DLD1 (cell line): Measurements from ENCODE around the gene RFX5.

Experiments used
- in situ Hi-C: cut with HindIII; loops from 2 replicates; pipeline ENCODE4 v1.10.0; 2017; ENCODE audit warnings: low sequenced_read_pairs

Gene RFX5

GRCh38 chr1:151325646-151326429 lies 21.2 kb downstream of the RFX5 start:
- in situ Hi-C loops: no loop called here

GRCh38 chr1:151325231-151325630 lies 21.8 kb downstream of the RFX5 start:
- in situ Hi-C loops: no loop called here

- in situ Hi-C loops: no loop called here
These were observed 22.6 kb downstream of the RFX5 start for GRCh38 chr1:151324390-151324930.

- in situ Hi-C loops: no loop called here
These were observed 28.1 kb downstream of the RFX5 start for GRCh38 chr1:151318975-151319374.

GRCh38 chr1:151315565-151316235 lies 31.4 kb downstream of the RFX5 start:
- in situ Hi-C loops: no loop called here

- in situ Hi-C loops: no loop called here
These were observed 32.7 kb downstream of the RFX5 start for GRCh38 chr1:151314137-151314875.

- in situ Hi-C loops: no loop called here
These were observed 33.6 kb downstream of the RFX5 start for GRCh38 chr1:151313501-151313900.

- in situ Hi-C loops: no loop called here
These were observed 34.2 kb downstream of the RFX5 start for GRCh38 chr1:151312826-151313225.

GRCh38 chr1:151312411-151312810 lies 34.6 kb downstream of the RFX5 start:
- in situ Hi-C loops: no loop called here

GRCh38 chr1:151311589-151312331 lies 35.3 kb downstream of the RFX5 start:
- in situ Hi-C loops: no loop called here

- in situ Hi-C loops: no loop called here
These were observed 36.0 kb downstream of the RFX5 start for GRCh38 chr1:151311011-151311410.

GRCh38 chr1:151309811-151310323 lies 37.2 kb downstream of the RFX5 start:
- in situ Hi-C loops: no loop called here

GRCh38 chr1:151294742-151295462 lies 52.1 kb downstream of the RFX5 start:
- in situ Hi-C loops: no loop called here

GRCh38 chr1:151293093-151293492 lies 54.0 kb downstream of the RFX5 start:
- in situ Hi-C loops: no loop called here

- in situ Hi-C loops: no loop called here
These were observed 54.6 kb downstream of the RFX5 start for GRCh38 chr1:151292207-151293030.

GRCh38 chr1:151290709-151291303 lies 56.2 kb downstream of the RFX5 start:
- in situ Hi-C loops: no loop called here
